ENCODE data around the gene PAQR9. TPM values are rescaled to one million over a fixed set of nuclear protein-coding genes. Genes with fewer than 3 reads are reported as not detected.

PAQR9 gene
- total and polyA plus RNA-seq, 2 of the 13 experiments (the other 11 are each of a cell fraction or from before 2014, with no cell fraction given), result 3.7 to 10.3 TPM

DNA sequence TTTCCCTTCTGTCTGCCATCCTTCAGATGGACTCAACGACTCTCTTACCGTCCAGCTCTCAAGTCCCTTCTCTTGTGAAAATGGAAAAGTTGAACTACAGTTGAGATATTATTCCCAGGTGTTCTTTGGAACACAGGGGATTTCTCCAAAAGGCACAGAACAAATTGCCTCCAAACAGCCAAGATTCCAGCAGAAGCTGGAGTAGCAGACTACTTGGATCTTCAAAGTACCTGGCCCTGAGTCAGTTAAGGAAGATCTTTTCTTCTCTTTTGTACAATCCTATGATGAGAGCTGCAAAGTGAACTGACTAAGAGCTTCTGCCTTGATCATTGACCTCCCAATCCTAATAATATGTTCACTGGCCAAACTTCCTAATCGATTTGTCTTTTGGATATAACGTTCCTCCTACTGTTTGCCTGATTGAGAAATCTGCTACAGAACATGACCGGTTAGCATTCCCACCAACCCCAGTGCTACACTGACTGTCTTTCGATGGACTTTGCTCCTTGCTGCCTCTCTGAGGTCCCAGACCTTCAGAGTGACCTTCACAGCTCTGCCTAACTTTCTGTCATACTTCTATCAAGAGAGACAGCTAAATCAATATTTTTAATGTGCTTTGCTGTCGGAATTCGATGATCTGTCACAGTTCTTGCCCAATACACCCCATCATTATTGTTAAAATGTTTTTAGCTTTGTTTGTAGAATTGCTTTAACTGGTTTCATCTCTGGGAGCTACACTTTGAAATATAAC is 21.9 kb downstream of the PAQR9 start (continued):
- TF ChIP-seq REL (CRISPR knock-in tag; conservative IDR thresholded peaks at IDR 0.05) (no peak), ZNF326 (CRISPR knock-in tag; IDR thresholded peaks at IDR 0.05; ENCODE audit: borderline replicate concordance) (no peak), ZNF891 (CRISPR knock-in tag; IDR thresholded peaks at IDR 0.05) (no peak), GLI4 (CRISPR knock-in tag; IDR thresholded peaks at IDR 0.05; ENCODE audit: borderline replicate concordance) (no peak), MIXL1 (CRISPR knock-in tag; IDR thresholded peaks at IDR 0.05) (peak; percentile 98), ZNF34 (CRISPR knock-in tag; IDR thresholded peaks at IDR 0.05; ENCODE audit: borderline replicate concordance) (no peak), ZNF646 (CRISPR knock-in tag; IDR thresholded peaks at IDR 0.05) (no peak), KDM2A (CRISPR knock-in tag; IDR thresholded peaks at IDR 0.05; ENCODE audit: borderline replicate concordance, low read depth) (no peak), ZNF501 (CRISPR knock-in tag; IDR thresholded peaks at IDR 0.05) (peak; percentile 75), ZNF546 (CRISPR knock-in tag; conservative IDR thresholded peaks at IDR 0.05) (no peak), ZNF563 (CRISPR knock-in tag; IDR thresholded peaks at IDR 0.05) (no peak), FOXA1 (IDR thresholded peaks at IDR 0.05) (no peak), FOXA1 (CRISPR knock-in tag; IDR thresholded peaks at IDR 0.05) (peak; percentile 77), KDM5A (IDR thresholded peaks at IDR 0.05; ENCODE audit: borderline replicate concordance, low read length) (no peak), ZMYM3 (CRISPR knock-in tag; IDR thresholded peaks at IDR 0.05) (peak; percentile 68; the same call in 1 of the 2 replicates), ZNF354B (CRISPR knock-in tag; IDR thresholded peaks at IDR 0.05) (no peak), ZNF570 (CRISPR knock-in tag; IDR thresholded peaks at IDR 0.05; ENCODE audit: borderline replicate concordance) (no peak)
- TF ChIP-seq, protein P1, sequence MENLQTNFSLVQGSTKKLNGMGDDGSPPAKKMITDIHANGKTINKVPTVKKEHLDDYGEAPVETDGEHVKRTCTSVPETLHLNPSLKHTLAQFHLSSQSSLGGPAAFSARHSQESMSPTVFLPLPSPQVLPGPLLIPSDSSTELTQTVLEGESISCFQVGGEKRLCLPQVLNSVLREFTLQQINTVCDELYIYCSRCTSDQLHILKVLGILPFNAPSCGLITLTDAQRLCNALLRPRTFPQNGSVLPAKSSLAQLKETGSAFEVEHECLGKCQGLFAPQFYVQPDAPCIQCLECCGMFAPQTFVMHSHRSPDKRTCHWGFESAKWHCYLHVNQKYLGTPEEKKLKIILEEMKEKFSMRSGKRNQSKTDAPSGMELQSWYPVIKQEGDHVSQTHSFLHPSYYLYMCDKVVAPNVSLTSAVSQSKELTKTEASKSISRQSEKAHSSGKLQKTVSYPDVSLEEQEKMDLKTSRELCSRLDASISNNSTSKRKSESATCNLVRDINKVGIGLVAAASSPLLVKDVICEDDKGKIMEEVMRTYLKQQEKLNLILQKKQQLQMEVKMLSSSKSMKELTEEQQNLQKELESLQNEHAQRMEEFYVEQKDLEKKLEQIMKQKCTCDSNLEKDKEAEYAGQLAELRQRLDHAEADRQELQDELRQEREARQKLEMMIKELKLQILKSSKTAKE (CRISPR knock-in tag; IDR thresholded peaks at IDR 0.05; ENCODE audit: borderline replicate concordance), result peak; percentile 51
- TF ChIP-seq, protein P2, sequence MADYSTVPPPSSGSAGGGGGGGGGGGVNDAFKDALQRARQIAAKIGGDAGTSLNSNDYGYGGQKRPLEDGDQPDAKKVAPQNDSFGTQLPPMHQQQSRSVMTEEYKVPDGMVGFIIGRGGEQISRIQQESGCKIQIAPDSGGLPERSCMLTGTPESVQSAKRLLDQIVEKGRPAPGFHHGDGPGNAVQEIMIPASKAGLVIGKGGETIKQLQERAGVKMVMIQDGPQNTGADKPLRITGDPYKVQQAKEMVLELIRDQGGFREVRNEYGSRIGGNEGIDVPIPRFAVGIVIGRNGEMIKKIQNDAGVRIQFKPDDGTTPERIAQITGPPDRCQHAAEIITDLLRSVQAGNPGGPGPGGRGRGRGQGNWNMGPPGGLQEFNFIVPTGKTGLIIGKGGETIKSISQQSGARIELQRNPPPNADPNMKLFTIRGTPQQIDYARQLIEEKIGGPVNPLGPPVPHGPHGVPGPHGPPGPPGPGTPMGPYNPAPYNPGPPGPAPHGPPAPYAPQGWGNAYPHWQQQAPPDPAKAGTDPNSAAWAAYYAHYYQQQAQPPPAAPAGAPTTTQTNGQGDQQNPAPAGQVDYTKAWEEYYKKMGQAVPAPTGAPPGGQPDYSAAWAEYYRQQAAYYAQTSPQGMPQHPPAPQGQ (CRISPR knock-in tag; IDR thresholded peaks at IDR 0.05; ENCODE audit: borderline replicate concordance), result 0 out of 2 replicates have a peak, but pooled peaks have one; percentile 47
